HG03558 (cell line): ENCODE measurements around the gene LYSMD1.
A peak's percentile ranks its signal among the peaks of the same experiment; 100 is the strongest.

ENCODE experiments used
- ATAC-seq: cut with Tn5 transposase; IDR thresholded peaks from one replicate; pipeline ENCODE4 v1.9.1; 2021; ENCODE audit warnings: moderate number of reproducible peaks; ENCODE audit not compliant: unreplicated experiment; ENCODE audit errors: extremely low read depth

The LYSMD1 gene

GRCh38 chr1:151143986-151144385 is 21.7 kb downstream of the LYSMD1 start:
- ATAC-seq: no peak

GRCh38 chr1:151143057-151143435 is 22.7 kb downstream of the LYSMD1 start:
- no peak for ATAC-seq

- no peak for ATAC-seq
Observed at GRCh38 chr1:151142411-151143056, 23.2 kb downstream of the LYSMD1 start.

- no peak for ATAC-seq
Observed at GRCh38 chr1:151137789-151138188, 27.9 kb downstream of the LYSMD1 start.

- ATAC-seq: no peak
Observed at GRCh38 chr1:151135433-151136385, 30.0 kb downstream of the LYSMD1 start.

GRCh38 chr1:151134991-151135390 is 30.7 kb downstream of the LYSMD1 start:
- ATAC-seq: no peak

- no peak for ATAC-seq
Observed at GRCh38 chr1:151134396-151134795, 31.3 kb downstream of the LYSMD1 start.

- no peak for ATAC-seq
Observed at GRCh38 chr1:151133018-151133806, 32.5 kb downstream of the LYSMD1 start.

- ATAC-seq: no peak
Observed at GRCh38 chr1:151132335-151133017, 33.2 kb downstream of the LYSMD1 start.

- ATAC-seq: no peak
Observed at GRCh38 chr1:151131701-151132334, 33.9 kb downstream of the LYSMD1 start.

- peak; percentile 49 for ATAC-seq
Observed at GRCh38 chr1:151130987-151131586, 34.6 kb downstream of the LYSMD1 start.

- ATAC-seq: no peak
Observed at GRCh38 chr1:151128800-151129199, 36.9 kb downstream of the LYSMD1 start.

GRCh38 chr1:151124763-151125403 is 40.8 kb downstream of the LYSMD1 start:
- ATAC-seq: no peak

GRCh38 chr1:151113877-151114276 is 51.8 kb downstream of the LYSMD1 start:
- no peak for ATAC-seq
